GM19193 (cell line): ENCODE results near the gene JAG1.

Source experiments
- POLR2A ChIP-seq: IDR thresholded peaks from 4 replicates; pipeline ENCODE4 v1.6.1; 2011; ENCODE audit not compliant: insufficient read depth, insufficient read length; ENCODE audit errors: extremely low read depth

JAG1 gene

GRCh38 chr20:10645205-10645570 is 28.6 kb downstream of the JAG1 start:
- TF ChIP-seq POLR2A, result no peak

GRCh38 chr20:10644458-10645204 is 29.2 kb downstream of the JAG1 start:
- no peak for TF ChIP-seq POLR2A

- TF ChIP-seq POLR2A, result no peak
Observed at GRCh38 chr20:10643560-10643873, 30.3 kb downstream of the JAG1 start.

GRCh38 chr20:10642856-10643559 is 30.8 kb downstream of the JAG1 start:
- no peak for TF ChIP-seq POLR2A

GRCh38 chr20:10641893-10642292 is 31.9 kb downstream of the JAG1 start:
- no peak for TF ChIP-seq POLR2A

- no peak for TF ChIP-seq POLR2A
Observed at GRCh38 chr20:10641467-10641866, 32.3 kb downstream of the JAG1 start.

- TF ChIP-seq POLR2A, result no peak
Observed at GRCh38 chr20:10640897-10641296, 32.9 kb downstream of the JAG1 start.

- TF ChIP-seq POLR2A, result no peak
Observed at GRCh38 chr20:10639737-10640556, 33.9 kb downstream of the JAG1 start.

GRCh38 chr20:10639077-10639736 is 34.6 kb downstream of the JAG1 start:
- no peak for TF ChIP-seq POLR2A

- TF ChIP-seq POLR2A, result no peak
Observed at GRCh38 chr20:10637563-10637962, 36.2 kb downstream of the JAG1 start.

- no peak for TF ChIP-seq POLR2A
Observed at GRCh38 chr20:10637031-10637559, 36.7 kb downstream of the JAG1 start.

GRCh38 chr20:10636326-10636818 is 37.4 kb downstream of the JAG1 start:
- TF ChIP-seq POLR2A, result no peak

- TF ChIP-seq POLR2A, result no peak
Observed at GRCh38 chr20:10635476-10636208, 38.2 kb downstream of the JAG1 start.

- no peak for TF ChIP-seq POLR2A
Observed at GRCh38 chr20:10634683-10635411, 39.0 kb downstream of the JAG1 start.

GRCh38 chr20:10634211-10634610 is 39.6 kb downstream of the JAG1 start:
- no peak for TF ChIP-seq POLR2A
